BJ (cell line): ENCODE data around the gene ARHGAP8. TPM values are rescaled to one million over a fixed set of nuclear protein-coding genes. Genes with fewer than 3 reads are reported as not detected.

Experiments
- CTCF ChIA-PET: fragments of 350-600 bp; formaldehyde crosslinking; extraction: SDS; loops from one replicate; lab custom pipeline; 2021; ENCODE audit warnings: antibody characterized with exemption, inconsistent platforms; lab: Yijun Ruan, JAX
- POLR2A ChIA-PET: fragments of 300-600 bp; sonication (Branson Sonifier 250); formaldehyde crosslinking; extraction: SDS; loops from one replicate; lab custom pipeline; 2021; ENCODE audit warnings: antibody characterized with exemption; lab: Charles Lee
- DNase-seq: peaks from one replicate; pipeline ENCODE4 v3.0.0-alpha.2; 2011; ENCODE audit warnings: low read depth
- H3K27me3 ChIP-seq: 2 replicates; pipeline ENCODE4 v1.6.0; 2011; ENCODE audit warnings: low read length; ENCODE audit not compliant: control insufficient read depth, insufficient read depth
- H3K36me3 ChIP-seq: 2 replicates; pipeline ENCODE4 v1.5.1; 2011; ENCODE audit warnings: low read length; ENCODE audit not compliant: control insufficient read depth, insufficient read depth
- H3K4me3 ChIP-seq: 2 replicates; pipeline ENCODE4 v1.5.1; 2011; ENCODE audit warnings: low read depth, mild to moderate bottlenecking, control low read depth, low read length
- CTCF ChIP-seq: IDR thresholded peaks from 2 replicates; pipeline ENCODE4 v1.5.1; 2011; ENCODE audit warnings: low read depth, mild to moderate bottlenecking, control low read depth, inconsistent platforms, low read length, moderate library complexity; ENCODE audit not compliant: insufficient read depth
- polyA plus RNA-seq: library from polyadenylated mRNA; depleted of rRNA; stranded (reverse); fragments of >200 nt; gene quantifications from 2 replicates; pipeline ENCODE4 v1.2.3, GENCODE V29; 2011

The ARHGAP8 gene
- polyA plus RNA-seq, 1 experiment, result 0.39 TPM

GRCh38 chr22:44876921-44877320 is 124.5 kb downstream of the ARHGAP8 start:
- TF ChIP-seq CTCF, result no peak
- no peak overlapping the region for H3K4me3 ChIP-seq
- no peak for DNase-seq
- no peaks in the 10 kb centered on the region for H3K36me3 ChIP-seq
- ChIA-PET POLR2A (no interaction called here), CTCF (no interaction called here)
- H3K27me3 ChIP-seq, result no peaks in the 10 kb centered on the region

GRCh38 chr22:44878483-44879300 is 126.3 kb downstream of the ARHGAP8 start:
- ChIA-PET CTCF (interaction anchor here (1.0 to 1.1 kb wide), 2 partner anchors 20 to 55 kb away, joined by 3 read pairs; no protein-coding TSS in a partner anchor), POLR2A (no interaction called here)
- no peaks in the 10 kb centered on the region for H3K27me3 ChIP-seq
- H3K4me3 ChIP-seq, result no peak overlapping the region
- no peak for DNase-seq
- H3K36me3 ChIP-seq, result no peaks in the 10 kb centered on the region
- TF ChIP-seq CTCF, result no peak

- ChIA-PET CTCF (interaction anchor here (1.0 to 1.7 kb wide), 2 partner anchors 9 to 19 kb away, joined by 3 to 5 read pairs; no protein-coding TSS in a partner anchor), POLR2A (no interaction called here)
- DNase-seq, result no peak
- Histone ChIP-seq H3K36me3 (no peaks in the 10 kb centered on the region), H3K4me3 (no peak overlapping the region), H3K27me3 (no peaks in the 10 kb centered on the region)
- TF ChIP-seq CTCF, result no peak
Measured at GRCh38 chr22:44879301-44879680, 126.9 kb downstream of the ARHGAP8 start.

- Histone ChIP-seq H3K36me3 (no peaks in the 10 kb centered on the region), H3K27me3 (no peaks in the 10 kb centered on the region), H3K4me3 (no peak overlapping the region)
- ChIA-PET POLR2A (no interaction called here), CTCF (interaction anchor here (1.7 kb wide), 1 partner anchor 11 kb away, joined by 5 read pairs; no protein-coding TSS in a partner anchor)
- no peak for TF ChIP-seq CTCF
- no peak for DNase-seq
Measured at GRCh38 chr22:44880610-44881290, 128.4 kb downstream of the ARHGAP8 start.

- DNase-seq, result no peak
- Histone ChIP-seq H3K36me3 (no peaks in the 10 kb centered on the region), H3K4me3 (no peak overlapping the region), H3K27me3 (no peaks in the 10 kb centered on the region)
- no peak for TF ChIP-seq CTCF
- ChIA-PET CTCF (no interaction called here), POLR2A (no interaction called here)
Measured at GRCh38 chr22:44881624-44882023, 129.2 kb downstream of the ARHGAP8 start.
